ENCODE results near the gene TXNDC17.

TXNDC17 gene

GRCh38 chr17:6630390-6630789, 10.5 kb upstream of the TXNDC17 start:
- CTCF ChIA-PET: no interaction called here
- TF ChIP-seq, protein P1, sequence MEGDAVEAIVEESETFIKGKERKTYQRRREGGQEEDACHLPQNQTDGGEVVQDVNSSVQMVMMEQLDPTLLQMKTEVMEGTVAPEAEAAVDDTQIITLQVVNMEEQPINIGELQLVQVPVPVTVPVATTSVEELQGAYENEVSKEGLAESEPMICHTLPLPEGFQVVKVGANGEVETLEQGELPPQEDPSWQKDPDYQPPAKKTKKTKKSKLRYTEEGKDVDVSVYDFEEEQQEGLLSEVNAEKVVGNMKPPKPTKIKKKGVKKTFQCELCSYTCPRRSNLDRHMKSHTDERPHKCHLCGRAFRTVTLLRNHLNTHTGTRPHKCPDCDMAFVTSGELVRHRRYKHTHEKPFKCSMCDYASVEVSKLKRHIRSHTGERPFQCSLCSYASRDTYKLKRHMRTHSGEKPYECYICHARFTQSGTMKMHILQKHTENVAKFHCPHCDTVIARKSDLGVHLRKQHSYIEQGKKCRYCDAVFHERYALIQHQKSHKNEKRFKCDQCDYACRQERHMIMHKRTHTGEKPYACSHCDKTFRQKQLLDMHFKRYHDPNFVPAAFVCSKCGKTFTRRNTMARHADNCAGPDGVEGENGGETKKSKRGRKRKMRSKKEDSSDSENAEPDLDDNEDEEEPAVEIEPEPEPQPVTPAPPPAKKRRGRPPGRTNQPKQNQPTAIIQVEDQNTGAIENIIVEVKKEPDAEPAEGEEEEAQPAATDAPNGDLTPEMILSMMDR (IDR thresholded peaks at IDR 0.05; ENCODE audit: insufficient read depth, low read length, missing control alignments): no peak
- DNase-seq (ENCODE audit: low read depth, low spot score): no peak
- no peak overlapping the region for H3K4me3 ChIP-seq (ENCODE audit: low read depth, low read length)
- POLR2A ChIA-PET: no interaction called here

DNA sequence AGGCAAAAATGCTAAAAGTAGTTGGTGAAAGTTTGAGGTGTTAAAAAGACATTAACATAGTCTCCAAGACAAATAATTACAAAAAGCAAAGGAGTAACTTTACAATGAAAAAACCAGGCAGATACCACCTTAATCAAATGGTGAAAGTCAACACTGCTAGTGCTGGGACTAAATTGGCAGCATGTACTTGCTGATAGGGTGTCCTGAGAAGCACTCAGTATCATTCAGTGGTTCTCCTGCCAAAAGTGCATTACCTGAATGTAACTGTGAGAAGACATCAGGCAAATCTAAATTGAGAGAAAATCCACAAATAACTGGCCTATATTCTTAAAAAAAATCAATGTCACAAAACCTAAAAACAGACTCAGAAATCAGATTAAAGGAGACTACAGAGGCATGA, 8.3 kb upstream of the TXNDC17 start:
- no peak overlapping the region for H3K4me3 ChIP-seq (ENCODE audit: low read depth, low read length)
- CTCF ChIA-PET: no interaction called here
- TF ChIP-seq, protein P1 (IDR thresholded peaks at IDR 0.05; ENCODE audit: insufficient read depth, low read length, missing control alignments): no peak
- no peak for DNase-seq (ENCODE audit: low read depth, low spot score)
- POLR2A ChIA-PET: no interaction called here

GRCh38 chr17:6633263-6633662, 7.6 kb upstream of the TXNDC17 start:
- no peak overlapping the region for H3K4me3 ChIP-seq (ENCODE audit: low read depth, low read length)
- CTCF ChIA-PET: no interaction called here
- no peak for DNase-seq (ENCODE audit: low read depth, low spot score)
- POLR2A ChIA-PET: no interaction called here
- TF ChIP-seq, protein P1 (IDR thresholded peaks at IDR 0.05; ENCODE audit: insufficient read depth, low read length, missing control alignments): no peak

- CTCF ChIA-PET: interaction anchor here (1.3 kb wide), 1 partner anchor 164 kb away, joined by 3 read pairs; no protein-coding TSS in a partner anchor
- DNase-seq (ENCODE audit: low read depth, low spot score): no peak
- H3K4me3 ChIP-seq (ENCODE audit: low read depth, low read length): no peak overlapping the region
- TF ChIP-seq, protein P1 (IDR thresholded peaks at IDR 0.05; ENCODE audit: insufficient read depth, low read length, missing control alignments): no peak
- POLR2A ChIA-PET: interaction anchor here (0.6 kb wide), 1 partner anchor 9 kb away, joined by 3 read pairs; no protein-coding TSS in a partner anchor
These were observed 4.8 kb upstream of the TXNDC17 start for GRCh38 chr17:6636105-6636504.

DNA sequence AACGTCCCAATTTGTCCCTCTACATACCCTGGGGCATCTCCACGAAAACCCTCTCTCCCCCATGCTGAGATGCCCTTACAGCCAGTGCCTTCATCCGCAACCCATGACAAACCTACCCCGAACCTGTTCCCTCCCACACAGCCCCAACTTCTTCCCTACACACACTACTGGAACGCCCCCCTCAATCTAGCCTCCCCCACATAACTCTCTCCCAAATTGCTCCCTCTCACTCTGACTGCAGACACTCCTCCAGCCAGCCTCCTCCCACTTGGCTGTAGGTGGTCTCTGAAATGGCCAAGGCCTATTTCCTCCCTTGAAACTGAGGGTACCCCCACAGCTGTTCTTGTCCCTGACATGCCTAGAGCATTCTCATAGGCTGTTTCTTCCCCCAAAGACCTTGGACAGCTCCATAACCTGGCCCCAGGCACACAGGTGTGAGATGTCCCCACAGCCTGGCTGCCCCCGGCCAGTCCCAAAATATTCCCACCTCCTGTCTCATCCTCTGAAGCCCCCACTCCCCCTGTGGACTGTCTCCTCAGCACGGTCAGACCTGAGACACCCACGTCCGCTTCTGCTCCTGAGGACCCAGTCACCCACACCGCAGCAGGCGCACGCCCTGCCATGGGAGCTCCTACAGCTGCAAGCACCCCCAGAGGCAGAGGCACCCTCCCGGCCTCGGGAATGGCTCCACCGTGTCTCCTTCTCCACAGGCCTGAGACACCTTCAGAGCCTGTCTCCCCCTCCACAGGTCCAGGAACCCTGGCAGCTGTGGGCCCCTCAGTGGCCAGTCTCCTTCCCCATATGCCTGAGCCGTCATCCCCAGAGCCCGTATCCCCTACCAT, 4.0 kb upstream of the TXNDC17 start:
- ChIA-PET CTCF (interaction anchor here (3.4 kb wide), 1 partner anchor 164 kb away, joined by 26 read pairs; no protein-coding TSS in a partner anchor), POLR2A (no interaction called here)
- no peak for DNase-seq (ENCODE audit: low read depth, low spot score)
- H3K4me3 ChIP-seq (ENCODE audit: low read depth, low read length): no peak overlapping the region
- TF ChIP-seq, protein P1 (IDR thresholded peaks at IDR 0.05; ENCODE audit: insufficient read depth, low read length, missing control alignments): no peak

- ChIA-PET CTCF (interaction anchor here (3.4 kb wide), 1 partner anchor 165 kb away, joined by 26 read pairs; no protein-coding TSS in a partner anchor), POLR2A (no interaction called here)
- H3K4me3 ChIP-seq (ENCODE audit: low read depth, low read length): no peak overlapping the region
- DNase-seq (ENCODE audit: low read depth, low spot score): no peak
- TF ChIP-seq, protein P1 (IDR thresholded peaks at IDR 0.05; ENCODE audit: insufficient read depth, low read length, missing control alignments): no peak
These were observed 3.4 kb upstream of the TXNDC17 start for GRCh38 chr17:6637458-6637840.
